GM19468 (cell line): Measurements from ENCODE around the gene ZNF92.
"Not testable (repeated sequence)": the region's sequence is repeated elsewhere in the genome, so short reads cannot be mapped to it uniquely, and the experiment has no call there.

Experiments used
- ATAC-seq: cut with Tn5 transposase; IDR thresholded peaks from one replicate; pipeline ENCODE4 v1.9.1; 2021; ENCODE audit warnings: mild to moderate bottlenecking, moderate library complexity, moderate number of reproducible peaks; ENCODE audit not compliant: unreplicated experiment; ENCODE audit errors: extremely low read depth

ZNF92 gene

GRCh38 chr7:65422670-65423069, 49.0 kb downstream of the ZNF92 start:
- ATAC-seq, result no peak

- ATAC-seq, result not testable (repeated sequence)
Measured at GRCh38 chr7:65423286-65423685, 49.6 kb downstream of the ZNF92 start.

GRCh38 chr7:65429642-65430343, 56.1 kb downstream of the ZNF92 start:
- no peak for ATAC-seq

DNA sequence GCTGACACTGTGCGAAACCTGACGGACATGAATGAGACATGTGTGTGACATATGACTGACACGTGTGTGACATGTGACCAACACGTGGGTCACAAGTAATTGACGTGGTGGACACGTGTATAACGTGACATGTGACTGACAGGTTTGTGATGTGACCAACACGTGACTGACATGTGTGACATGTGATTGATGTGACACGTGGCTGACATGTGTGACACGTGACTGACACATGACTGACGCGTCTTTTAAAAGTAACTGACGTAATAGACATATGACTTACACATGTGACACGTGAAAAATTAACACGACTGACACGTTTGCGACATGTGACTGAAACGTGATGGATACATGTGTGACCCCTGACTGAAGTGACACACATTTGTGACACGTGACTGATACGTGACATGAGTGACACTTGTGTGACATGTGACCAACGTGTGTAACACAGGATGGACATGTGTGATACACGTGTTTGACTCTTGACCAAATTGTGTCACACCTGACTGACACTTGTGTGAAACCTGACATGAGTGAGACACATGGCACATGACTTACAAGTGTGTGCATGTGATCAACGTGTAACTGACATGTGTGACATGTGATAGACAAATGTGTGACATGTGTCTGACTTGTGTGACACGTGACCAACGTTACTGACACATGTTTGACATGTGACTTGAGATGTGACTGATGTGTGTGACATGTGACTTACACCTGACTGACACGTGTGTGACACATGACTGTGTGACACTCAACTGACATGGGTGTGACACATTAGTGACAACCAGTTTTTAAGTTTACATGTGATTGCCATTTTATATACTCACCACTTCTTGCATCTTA, 56.9 kb downstream of the ZNF92 start:
- ATAC-seq, result no peak

GRCh38 chr7:65434307-65434706, 60.7 kb downstream of the ZNF92 start:
- no peak for ATAC-seq

DNA sequence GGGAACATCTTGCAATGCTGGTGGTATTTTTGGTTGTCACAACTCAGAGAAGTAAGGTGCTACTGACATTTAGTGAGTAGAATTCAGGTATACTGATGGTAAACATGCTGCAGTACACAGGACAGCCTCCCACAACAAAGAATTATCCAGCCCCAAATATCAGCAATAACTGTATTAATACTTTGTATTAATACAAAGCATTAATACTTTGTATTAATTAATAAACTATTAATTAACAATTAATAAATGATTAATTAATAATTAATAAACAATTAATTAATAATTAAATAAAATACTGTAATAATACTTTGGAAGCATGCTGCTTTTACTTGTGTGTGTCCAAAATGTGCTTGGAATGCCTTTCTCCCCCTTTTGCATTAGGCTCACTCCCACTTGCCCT, 62.5 kb downstream of the ZNF92 start:
- ATAC-seq, result no peak

GRCh38 chr7:65438598-65438997, 64.9 kb downstream of the ZNF92 start:
- ATAC-seq, result no peak

- ATAC-seq, result no peak
Measured at GRCh38 chr7:65441010-65441409, 67.4 kb downstream of the ZNF92 start.

DNA sequence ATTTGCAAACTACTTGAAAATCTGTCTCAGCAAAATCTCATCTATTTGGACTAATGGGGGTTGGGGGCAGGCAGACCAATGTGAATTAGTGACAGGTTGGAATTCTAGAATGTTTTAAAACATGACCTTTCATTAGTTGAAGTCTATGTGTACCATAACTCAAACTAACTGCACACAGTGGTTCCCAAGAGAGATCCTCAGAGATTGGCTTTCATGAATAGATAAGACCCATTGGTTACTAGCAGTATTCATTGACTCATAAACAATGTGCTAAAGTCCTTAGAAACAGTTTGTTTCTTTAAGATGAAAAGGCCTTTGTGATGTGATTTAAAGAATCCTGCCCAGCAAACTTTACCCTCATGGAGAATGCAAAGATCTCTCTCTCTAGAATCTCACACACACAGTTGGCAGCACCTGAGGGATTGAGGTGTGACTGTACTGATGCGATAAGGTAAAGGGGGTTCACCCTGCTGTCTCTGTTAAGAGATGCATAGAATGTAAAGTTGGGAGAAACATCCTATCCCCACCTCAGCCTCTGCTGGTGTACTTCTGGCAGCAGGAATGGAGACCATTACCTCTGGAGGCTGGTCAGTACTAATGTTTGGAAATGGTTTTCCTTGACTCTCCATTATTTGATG, 70.7 kb downstream of the ZNF92 start:
- ATAC-seq, result no peak

DNA sequence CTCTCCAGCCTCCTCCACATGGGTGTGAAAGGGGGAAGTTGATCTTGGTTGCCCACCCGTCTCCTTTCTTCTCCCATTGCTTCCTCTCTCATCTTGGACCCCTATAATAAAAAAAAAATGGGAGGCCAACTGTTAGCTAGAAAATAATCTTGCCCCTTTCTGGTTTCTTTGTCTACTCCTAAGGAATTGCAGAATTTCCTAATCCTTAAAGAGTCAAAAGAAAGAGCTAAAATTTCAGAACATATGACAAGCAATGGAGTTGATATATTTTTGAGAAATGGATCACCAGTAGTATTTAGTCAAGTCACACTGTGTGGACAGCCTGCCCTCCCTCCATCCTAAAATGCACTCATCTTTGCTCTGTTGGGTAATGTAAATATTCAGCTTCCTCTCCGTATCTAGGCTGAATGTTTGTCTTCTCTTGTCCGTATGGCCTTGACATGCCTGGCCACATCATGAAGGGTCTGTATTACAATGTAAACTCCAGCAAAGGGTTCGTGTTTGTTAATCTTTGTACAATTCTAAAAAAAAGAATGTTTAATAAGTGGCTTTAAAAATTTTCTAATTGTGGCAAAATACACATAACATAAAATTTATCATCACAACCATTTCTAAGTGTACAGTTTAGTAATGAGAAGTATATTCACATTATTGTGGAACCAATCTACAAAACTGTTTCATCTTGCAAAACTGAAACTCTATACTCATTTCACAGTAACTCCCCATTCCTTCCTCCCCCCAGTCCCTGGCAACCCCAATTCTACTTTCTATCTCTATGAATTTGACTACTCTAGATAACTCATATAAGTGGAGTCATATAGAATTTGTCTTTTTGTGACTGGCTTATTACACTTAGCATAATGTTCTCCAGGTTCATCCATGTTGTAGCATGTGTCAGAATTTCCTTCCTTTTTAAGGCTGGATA, 71.5 kb downstream of the ZNF92 start:
- no peak for ATAC-seq

- not testable (repeated sequence) for ATAC-seq
Measured at GRCh38 chr7:65447041-65447440, 73.4 kb downstream of the ZNF92 start.

GRCh38 chr7:65448816-65449504, 75.3 kb downstream of the ZNF92 start:
- ATAC-seq, result no peak

- no peak for ATAC-seq
Measured at GRCh38 chr7:65449505-65449852, 75.8 kb downstream of the ZNF92 start.
